Measurements from ENCODE around the gene ITPR2.

DNA sequence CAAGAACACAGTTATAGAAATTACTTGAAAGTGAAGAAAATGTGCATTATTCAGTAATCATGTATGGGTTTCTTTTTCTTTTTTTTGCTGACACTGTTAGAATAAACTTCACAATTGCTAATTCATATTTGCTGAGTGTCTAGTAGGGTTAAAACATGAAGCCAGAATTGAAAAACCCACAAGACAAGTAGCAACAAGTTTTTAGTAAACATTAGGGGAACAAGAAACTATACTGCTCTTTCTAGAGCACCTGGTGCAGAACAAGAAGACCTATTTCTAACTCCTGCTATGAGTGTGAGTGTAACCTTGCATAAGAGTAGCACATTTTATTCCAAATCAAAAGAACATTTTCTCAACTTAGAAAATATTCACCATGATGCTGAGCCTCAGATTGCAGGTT, 83.2 kb downstream of the ITPR2 start:
- TF ChIP-seq CTCF (IDR thresholded peaks at IDR 0.05; ENCODE audit: low read length) (no peak), EZH2 (IDR thresholded peaks at IDR 0.05; ENCODE audit: borderline replicate concordance, low read length) (no peak)

All from OCI-LY1 (cell line).